GM10266 (cell line): ENCODE measurements around the gene CHRNG.

Source experiments
- DNase-seq: peaks from one replicate; pipeline ENCODE4 v3.0.0; 2012; ENCODE audit errors: extremely low spot score
- TF ChIP-seq, protein P1 (sequence below): IDR thresholded peaks from 2 replicates; pipeline ENCODE4 v1.5.1; 2012; ENCODE audit warnings: mild to moderate bottlenecking, low read depth; ENCODE audit not compliant: control insufficient read depth, insufficient read depth; ENCODE audit errors: missing control alignments

The CHRNG gene

GRCh38 chr2:232573771-232574435, 34.4 kb downstream of the CHRNG start:
- no peak for DNase-seq
- TF ChIP-seq, protein P1, sequence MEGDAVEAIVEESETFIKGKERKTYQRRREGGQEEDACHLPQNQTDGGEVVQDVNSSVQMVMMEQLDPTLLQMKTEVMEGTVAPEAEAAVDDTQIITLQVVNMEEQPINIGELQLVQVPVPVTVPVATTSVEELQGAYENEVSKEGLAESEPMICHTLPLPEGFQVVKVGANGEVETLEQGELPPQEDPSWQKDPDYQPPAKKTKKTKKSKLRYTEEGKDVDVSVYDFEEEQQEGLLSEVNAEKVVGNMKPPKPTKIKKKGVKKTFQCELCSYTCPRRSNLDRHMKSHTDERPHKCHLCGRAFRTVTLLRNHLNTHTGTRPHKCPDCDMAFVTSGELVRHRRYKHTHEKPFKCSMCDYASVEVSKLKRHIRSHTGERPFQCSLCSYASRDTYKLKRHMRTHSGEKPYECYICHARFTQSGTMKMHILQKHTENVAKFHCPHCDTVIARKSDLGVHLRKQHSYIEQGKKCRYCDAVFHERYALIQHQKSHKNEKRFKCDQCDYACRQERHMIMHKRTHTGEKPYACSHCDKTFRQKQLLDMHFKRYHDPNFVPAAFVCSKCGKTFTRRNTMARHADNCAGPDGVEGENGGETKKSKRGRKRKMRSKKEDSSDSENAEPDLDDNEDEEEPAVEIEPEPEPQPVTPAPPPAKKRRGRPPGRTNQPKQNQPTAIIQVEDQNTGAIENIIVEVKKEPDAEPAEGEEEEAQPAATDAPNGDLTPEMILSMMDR, result no peak

GRCh38 chr2:232574674-232575403, 35.3 kb downstream of the CHRNG start:
- TF ChIP-seq, protein P1, result no peak
- DNase-seq, result no peak

GRCh38 chr2:232575404-232575746, 35.9 kb downstream of the CHRNG start:
- TF ChIP-seq, protein P1, result no peak

DNA sequence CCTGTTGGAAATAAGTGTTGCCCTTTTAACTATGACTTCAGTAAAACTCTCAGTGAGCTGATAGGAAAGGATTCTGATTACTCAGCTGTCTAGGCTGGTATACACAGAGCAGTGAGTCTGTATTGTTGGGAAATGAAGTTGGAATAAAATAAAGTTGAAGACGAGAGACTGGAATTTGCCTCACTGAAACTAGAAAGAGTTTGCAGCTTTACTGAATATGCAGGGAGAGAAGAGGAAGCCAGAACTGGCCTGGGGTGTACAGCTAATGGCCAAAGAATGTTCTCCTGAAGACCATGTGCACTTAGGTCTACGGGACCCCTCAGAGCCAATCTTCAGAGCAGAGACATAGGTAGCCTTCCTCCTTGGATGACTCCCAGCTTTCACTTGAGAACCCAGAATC, 37.5 kb downstream of the CHRNG start:
- TF ChIP-seq, protein P1, result no peak

More at GRCh38 chr2:232575404-232575746, 35.9 kb downstream of the CHRNG start:
- DNase-seq, result no peak

DNA sequence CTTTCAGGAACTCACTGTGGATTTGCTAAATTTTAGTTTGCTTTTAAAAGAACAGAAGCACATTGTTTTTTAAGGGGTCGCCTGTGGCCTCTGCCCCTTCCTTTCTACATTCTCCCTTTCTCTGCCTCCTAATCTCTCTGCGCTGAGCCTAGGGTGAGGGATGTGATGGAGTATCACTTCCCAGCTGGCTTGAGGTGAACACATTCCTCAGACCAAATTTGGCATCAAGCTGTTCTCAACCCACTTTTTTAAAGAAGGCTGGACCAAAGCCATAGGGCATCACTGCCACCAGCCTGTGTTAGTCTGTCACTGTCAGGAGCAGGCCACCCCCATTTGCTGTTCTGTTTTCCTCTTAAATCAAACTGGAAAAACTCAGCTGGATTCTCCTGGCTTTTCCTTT, 38.3 kb downstream of the CHRNG start:
- DNase-seq, result no peak

More for the DNA sequence above, 37.5 kb downstream of the CHRNG start:
- DNase-seq, result no peak

GRCh38 chr2:232578626-232579025, 39.1 kb downstream of the CHRNG start:
- TF ChIP-seq, protein P1, result no peak
- no peak for DNase-seq

More for the DNA sequence above, 38.3 kb downstream of the CHRNG start:
- TF ChIP-seq, protein P1, result no peak

- no peak for DNase-seq
- TF ChIP-seq, protein P1, result no peak
These were observed 41.1 kb downstream of the CHRNG start for GRCh38 chr2:232580648-232580981.
